Measurements from ENCODE around the gene FAM210B.
A peak's percentile ranks its signal among the peaks of the same experiment; 100 is the strongest.
"Not testable (repeated sequence)": the region's sequence is repeated elsewhere in the genome, so short reads cannot be mapped to it uniquely, and the experiment has no call there.

The FAM210B gene

DNA sequence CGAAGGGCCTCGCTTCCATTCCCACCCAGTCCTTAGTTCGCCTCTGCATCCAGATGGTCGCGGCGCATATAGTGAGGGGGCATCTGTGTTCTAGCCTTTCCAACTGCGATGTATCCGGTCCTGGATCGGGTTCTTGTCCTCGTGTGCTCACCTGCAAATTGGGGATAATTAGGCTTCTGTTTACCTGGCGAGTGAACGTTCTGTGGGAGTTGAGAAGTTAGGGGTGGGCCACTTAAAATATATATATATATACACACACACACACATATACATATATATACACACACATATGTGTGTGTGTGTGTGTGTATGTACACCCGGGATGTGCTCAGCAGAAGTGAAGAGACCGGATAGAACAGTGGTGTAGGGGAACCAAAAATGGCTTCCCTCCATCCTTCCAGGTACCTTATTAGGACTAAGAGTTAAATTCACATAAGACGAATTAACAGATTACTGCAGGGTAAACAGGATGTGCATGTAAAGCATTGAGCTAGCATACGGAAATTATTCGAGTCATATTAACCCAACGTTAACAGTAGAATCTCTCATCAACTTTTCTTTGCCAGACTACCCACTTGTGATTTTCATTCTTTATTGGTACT, 34.2 kb downstream of the FAM210B start:
- H3K36me3 ChIP-seq (ENCODE audit: control insufficient read depth, insufficient read depth, low read length, severe bottlenecking) = peaks cover 30% of the 10 kb centered on the region

GRCh38 chr20:56393653-56394052, 34.9 kb downstream of the FAM210B start:
- Histone ChIP-seq H3K27me3 (replicated peaks; ENCODE audit: control insufficient read depth, insufficient read depth, low read length) (no peaks in the 10 kb centered on the region), H3K36me3 (ENCODE audit: control insufficient read depth, insufficient read depth, low read length, severe bottlenecking) (peaks cover 37% of the 10 kb centered on the region), H3K4me3 (ENCODE audit: low read length) (peak overlapping the region; percentile 92), H3K9ac (ENCODE audit: low read length) (peak overlapping the region; percentile 90), H3K9me3 (ENCODE audit: control insufficient read depth, low read length) (no peaks in the 10 kb centered on the region), H3K4me1 (ENCODE audit: control insufficient read depth, insufficient read depth, low read length) (peaks cover 17% of the 10 kb centered on the region)
- peak; percentile 2 for DNase-seq (ENCODE audit: low read depth)

More for the DNA sequence above, 34.2 kb downstream of the FAM210B start:
- Histone ChIP-seq H3K9me3 (ENCODE audit: control insufficient read depth, low read length) (no peaks in the 10 kb centered on the region), H3K4me1 (ENCODE audit: control insufficient read depth, insufficient read depth, low read length) (peaks cover 17% of the 10 kb centered on the region), H3K9ac (ENCODE audit: low read length) (peak overlapping the region; percentile 90), H3K4me3 (ENCODE audit: low read length) (peak overlapping the region; percentile 92), H3K27me3 (replicated peaks; ENCODE audit: control insufficient read depth, insufficient read depth, low read length) (no peaks in the 10 kb centered on the region)
- DNase-seq (ENCODE audit: low read depth) = peak; percentile 17

DNA sequence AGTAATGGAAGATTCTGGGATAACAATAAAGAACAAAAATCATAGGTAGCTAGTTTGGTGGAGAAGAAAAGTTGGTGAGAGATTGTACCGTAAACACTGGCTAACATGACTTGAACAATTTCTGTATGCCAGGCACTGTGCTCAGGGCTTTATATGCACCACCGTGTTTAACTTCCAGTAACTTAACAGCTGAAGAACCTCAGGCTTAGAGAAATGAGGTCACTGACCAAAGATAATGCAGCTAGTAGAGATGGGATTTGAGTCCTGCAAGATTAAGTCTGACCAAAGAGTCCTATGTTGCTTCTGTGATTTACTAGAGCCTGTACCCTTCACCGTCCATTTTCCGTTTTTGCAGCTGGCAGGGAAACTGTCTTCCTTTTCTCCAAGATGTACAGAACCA, 36.4 kb downstream of the FAM210B start:
- no peak for DNase-seq (ENCODE audit: low read depth)
- H3K4me1 ChIP-seq (ENCODE audit: control insufficient read depth, insufficient read depth, low read length) = peaks cover 17% of the 10 kb centered on the region
- H3K9ac ChIP-seq (ENCODE audit: low read length) = no peak overlapping the region
- H3K4me3 ChIP-seq (ENCODE audit: low read length) = no peak overlapping the region
- no peaks in the 10 kb centered on the region for H3K27me3 ChIP-seq (replicated peaks; ENCODE audit: control insufficient read depth, insufficient read depth, low read length)
- no peaks in the 10 kb centered on the region for H3K9me3 ChIP-seq (ENCODE audit: control insufficient read depth, low read length)
- H3K36me3 ChIP-seq (ENCODE audit: control insufficient read depth, insufficient read depth, low read length, severe bottlenecking) = peaks cover 49% of the 10 kb centered on the region

DNA sequence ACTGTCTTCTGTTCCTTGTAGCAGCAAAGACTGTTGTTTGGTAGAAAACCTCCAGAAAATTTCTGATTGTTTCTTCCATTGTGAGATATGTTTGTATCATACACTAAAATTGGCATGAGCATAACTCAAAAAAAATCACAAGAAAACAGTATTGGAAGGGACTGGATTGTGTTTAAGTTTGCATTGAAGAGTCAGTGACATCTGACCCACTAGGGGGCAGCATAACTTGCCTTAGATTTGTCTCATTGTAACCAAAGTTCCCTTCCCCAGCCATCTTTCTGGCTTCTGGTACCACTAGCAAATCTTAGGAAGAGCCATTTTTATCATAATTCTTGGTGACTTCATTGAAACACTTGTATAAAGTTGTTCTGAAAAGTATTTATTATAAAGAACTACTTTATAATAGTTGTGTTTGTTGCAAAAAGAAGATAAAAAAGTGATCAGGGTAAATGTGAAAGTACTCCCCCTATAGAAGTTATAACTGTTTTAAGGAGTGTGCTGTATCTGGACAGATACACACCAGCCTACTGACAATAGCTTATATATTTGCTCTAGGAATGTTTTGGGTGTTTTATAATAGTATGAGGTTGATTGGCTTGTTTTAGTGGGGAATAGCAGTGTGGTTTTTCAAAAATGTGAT, 41.3 kb downstream of the FAM210B start:
- H3K4me1 ChIP-seq (ENCODE audit: control insufficient read depth, insufficient read depth, low read length) = no peaks in the 10 kb centered on the region
- H3K9me3 ChIP-seq (ENCODE audit: control insufficient read depth, low read length) = no peaks in the 10 kb centered on the region
- peak; percentile 91 for DNase-seq (ENCODE audit: low read depth)
- no peaks in the 10 kb centered on the region for H3K27me3 ChIP-seq (replicated peaks; ENCODE audit: control insufficient read depth, insufficient read depth, low read length)
- no peak overlapping the region for H3K4me3 ChIP-seq (ENCODE audit: low read length)
- peaks cover 85% of the 10 kb centered on the region for H3K36me3 ChIP-seq (ENCODE audit: control insufficient read depth, insufficient read depth, low read length, severe bottlenecking)
- no peak overlapping the region for H3K9ac ChIP-seq (ENCODE audit: low read length)

- Histone ChIP-seq H3K9me3 (ENCODE audit: control insufficient read depth, low read length) (no peaks in the 10 kb centered on the region), H3K27me3 (replicated peaks; ENCODE audit: control insufficient read depth, insufficient read depth, low read length) (no peaks in the 10 kb centered on the region), H3K4me1 (ENCODE audit: control insufficient read depth, insufficient read depth, low read length) (no peaks in the 10 kb centered on the region), H3K4me3 (ENCODE audit: low read length) (no peak overlapping the region), H3K36me3 (ENCODE audit: control insufficient read depth, insufficient read depth, low read length, severe bottlenecking) (peaks cover 75% of the 10 kb centered on the region), H3K9ac (ENCODE audit: low read length) (no peak overlapping the region)
- DNase-seq (ENCODE audit: low read depth) = no peak
Measured at GRCh38 chr20:56403465-56403864, 44.7 kb downstream of the FAM210B start.

- H3K9me3 ChIP-seq (ENCODE audit: control insufficient read depth, low read length); DNase-seq (ENCODE audit: low read depth); H3K9ac ChIP-seq (ENCODE audit: low read length); H3K4me1 ChIP-seq (ENCODE audit: control insufficient read depth, insufficient read depth, low read length); H3K4me3 ChIP-seq (ENCODE audit: low read length); H3K27me3 ChIP-seq (replicated peaks; ENCODE audit: control insufficient read depth, insufficient read depth, low read length): not testable (repeated sequence)
- peaks cover 59% of the 10 kb centered on the region for H3K36me3 ChIP-seq (ENCODE audit: control insufficient read depth, insufficient read depth, low read length, severe bottlenecking)
Measured at GRCh38 chr20:56405356-56405755, 46.6 kb downstream of the FAM210B start.

- Histone ChIP-seq H3K9me3 (ENCODE audit: control insufficient read depth, low read length) (no peaks in the 10 kb centered on the region), H3K9ac (ENCODE audit: low read length) (no peak overlapping the region), H3K36me3 (ENCODE audit: control insufficient read depth, insufficient read depth, low read length, severe bottlenecking) (peaks cover 48% of the 10 kb centered on the region), H3K4me3 (ENCODE audit: low read length) (no peak overlapping the region), H3K4me1 (ENCODE audit: control insufficient read depth, insufficient read depth, low read length) (peaks cover 11% of the 10 kb centered on the region), H3K27me3 (replicated peaks; ENCODE audit: control insufficient read depth, insufficient read depth, low read length) (no peaks in the 10 kb centered on the region)
- no peak for DNase-seq (ENCODE audit: low read depth)
Measured at GRCh38 chr20:56406910-56407309, 48.1 kb downstream of the FAM210B start.

- Histone ChIP-seq H3K27me3 (replicated peaks; ENCODE audit: control insufficient read depth, insufficient read depth, low read length) (no peaks in the 10 kb centered on the region), H3K4me1 (ENCODE audit: control insufficient read depth, insufficient read depth, low read length) (peaks cover 20% of the 10 kb centered on the region), H3K9ac (ENCODE audit: low read length) (no peak overlapping the region), H3K9me3 (ENCODE audit: control insufficient read depth, low read length) (no peaks in the 10 kb centered on the region), H3K36me3 (ENCODE audit: control insufficient read depth, insufficient read depth, low read length, severe bottlenecking) (peaks cover 27% of the 10 kb centered on the region), H3K4me3 (ENCODE audit: low read length) (no peak overlapping the region)
- DNase-seq (ENCODE audit: low read depth) = peak; percentile 20
Measured at GRCh38 chr20:56409521-56409920, 50.7 kb downstream of the FAM210B start.

GRCh38 chr20:56409956-56410355, 51.2 kb downstream of the FAM210B start:
- no peak overlapping the region for H3K4me3 ChIP-seq (ENCODE audit: low read length)
- no peaks in the 10 kb centered on the region for H3K9me3 ChIP-seq (ENCODE audit: control insufficient read depth, low read length)
- no peak overlapping the region for H3K9ac ChIP-seq (ENCODE audit: low read length)
- peaks cover 25% of the 10 kb centered on the region for H3K36me3 ChIP-seq (ENCODE audit: control insufficient read depth, insufficient read depth, low read length, severe bottlenecking)
- DNase-seq (ENCODE audit: low read depth) = peak; percentile 12
- no peaks in the 10 kb centered on the region for H3K27me3 ChIP-seq (replicated peaks; ENCODE audit: control insufficient read depth, insufficient read depth, low read length)
- peaks cover 20% of the 10 kb centered on the region for H3K4me1 ChIP-seq (ENCODE audit: control insufficient read depth, insufficient read depth, low read length)

GRCh38 chr20:56411287-56411686, 52.5 kb downstream of the FAM210B start:
- H3K4me1 ChIP-seq (ENCODE audit: control insufficient read depth, insufficient read depth, low read length) = peaks cover 20% of the 10 kb centered on the region
- H3K27me3 ChIP-seq (replicated peaks; ENCODE audit: control insufficient read depth, insufficient read depth, low read length); DNase-seq (ENCODE audit: low read depth); H3K9me3 ChIP-seq (ENCODE audit: control insufficient read depth, low read length): not testable (repeated sequence)
- H3K9ac ChIP-seq (ENCODE audit: low read length) = peak overlapping the region; percentile 56
- H3K4me3 ChIP-seq (ENCODE audit: low read length) = peak overlapping the region; percentile 67
- peaks cover 13% of the 10 kb centered on the region for H3K36me3 ChIP-seq (ENCODE audit: control insufficient read depth, insufficient read depth, low read length, severe bottlenecking)

- peak; percentile 54 for DNase-seq (ENCODE audit: low read depth)
- peaks cover 20% of the 10 kb centered on the region for H3K4me1 ChIP-seq (ENCODE audit: control insufficient read depth, insufficient read depth, low read length)
- H3K36me3 ChIP-seq (ENCODE audit: control insufficient read depth, insufficient read depth, low read length, severe bottlenecking) = peaks cover 9% of the 10 kb centered on the region
- no peaks in the 10 kb centered on the region for H3K27me3 ChIP-seq (replicated peaks; ENCODE audit: control insufficient read depth, insufficient read depth, low read length)
- peak within 1 kb of the TSS; percentile 56 for H3K9ac ChIP-seq (ENCODE audit: low read length)
- H3K4me3 ChIP-seq (ENCODE audit: low read length) = peak within 1 kb of the TSS; percentile 67
- H3K9me3 ChIP-seq (ENCODE audit: control insufficient read depth, low read length) = no peaks in the 10 kb centered on the region
Measured at GRCh38 chr20:56411759-56412472, 53.1 kb downstream of the FAM210B start, which contains the start of gene CASS4. TSS of gene CASS4 (plus strand) at chr20:56412260. CDS start at chr20:56412459, 199 bp downstream.
